H9 (cell line): ENCODE data around the gene SDHC. TPM values are rescaled to one million over a fixed set of nuclear protein-coding genes. Genes with fewer than 3 reads are reported as not detected.

Experiments
- DNase-seq: peaks from one replicate; pipeline ENCODE4 v3.0.0-alpha.2; 2017
- H2AFZ ChIP-seq: one replicate; pipeline ENCODE4 v1.6.1; 2013; ENCODE audit warnings: mild to moderate bottlenecking, low read length, control low read depth, moderate library complexity
- H2AK5ac ChIP-seq: 2 replicates; pipeline ENCODE4 v1.6.1; 2013; ENCODE audit warnings: low read length, control low read depth, mixed read lengths; ENCODE audit not compliant: insufficient read length
- H2BK120ac ChIP-seq: one replicate; pipeline ENCODE4 v1.6.1; 2013; ENCODE audit warnings: low read depth, mild to moderate bottlenecking, low read length, control low read depth, inconsistent platforms; ENCODE audit not compliant: poor library complexity, severe bottlenecking
- H2BK12ac ChIP-seq: 2 replicates; pipeline ENCODE4 v1.6.1; 2013; ENCODE audit warnings: low read length, control low read depth, mixed read lengths, low read depth; ENCODE audit not compliant: insufficient read length
- H2BK15ac ChIP-seq: 2 replicates; pipeline ENCODE4 v1.6.1; 2013; ENCODE audit warnings: low read depth, low read length, control low read depth
- H2BK20ac ChIP-seq: one replicate; pipeline ENCODE4 v1.6.1; 2013; ENCODE audit warnings: low read depth, mild to moderate bottlenecking, low read length, control low read depth, inconsistent platforms; ENCODE audit not compliant: poor library complexity, severe bottlenecking
- H2BK5ac ChIP-seq: 2 replicates; pipeline ENCODE4 v1.6.1; 2013; ENCODE audit warnings: low read length, control low read depth, mixed read lengths; ENCODE audit not compliant: insufficient read length
- H3K14ac ChIP-seq: 2 replicates; pipeline ENCODE4 v1.6.1; 2013; ENCODE audit warnings: low read length, control low read depth; ENCODE audit not compliant: insufficient read depth
- H3K18ac ChIP-seq: 2 replicates; pipeline ENCODE4 v1.6.1; 2013; ENCODE audit warnings: low read depth, mild to moderate bottlenecking, mixed read lengths, low read length, control low read depth; ENCODE audit not compliant: insufficient read length
- H3K23ac ChIP-seq: 2 replicates; pipeline ENCODE4 v1.6.1; 2013; ENCODE audit warnings: low read length, control low read depth, mixed read lengths, low read depth; ENCODE audit not compliant: insufficient read length
- H3K23me2 ChIP-seq: 2 replicates; pipeline ENCODE4 v1.6.1; 2013; ENCODE audit warnings: low read depth, mild to moderate bottlenecking, mixed read lengths, low read length, control low read depth; ENCODE audit not compliant: insufficient read length, poor library complexity, severe bottlenecking
- H3K27ac ChIP-seq: 2 replicates; pipeline ENCODE4 v1.5.1; 2013; ENCODE audit warnings: low read length, control low read depth, mixed read lengths, low read depth; ENCODE audit not compliant: insufficient read length
- H3K27me3 ChIP-seq: 2 replicates; pipeline ENCODE4 v1.6.1; 2013; ENCODE audit warnings: low read length, control low read depth, inconsistent platforms; ENCODE audit not compliant: insufficient read depth
- H3K4ac ChIP-seq: 2 replicates; pipeline ENCODE4 v1.6.1; 2013; ENCODE audit warnings: low read depth, mild to moderate bottlenecking, control low read depth, inconsistent platforms, low read length, moderate library complexity
- H3K4me1 ChIP-seq: 2 replicates; pipeline ENCODE4 v1.6.1; 2013; ENCODE audit warnings: low read length, control low read depth, inconsistent platforms; ENCODE audit not compliant: insufficient read depth
- H3K4me2 ChIP-seq: 2 replicates; pipeline ENCODE4 v1.6.1; 2013; ENCODE audit warnings: low read length, control low read depth, mixed read lengths; ENCODE audit not compliant: insufficient read length, insufficient read depth
- H3K56ac ChIP-seq: 2 replicates; pipeline ENCODE4 v1.6.1; 2013; ENCODE audit warnings: low read depth, mild to moderate bottlenecking, mixed read lengths, low read length, control low read depth; ENCODE audit not compliant: insufficient read length
- H3K79me1 ChIP-seq: 2 replicates; pipeline ENCODE4 v1.6.1; 2013; ENCODE audit warnings: low read depth, mild to moderate bottlenecking, moderate library complexity, low read length, control low read depth, inconsistent platforms; ENCODE audit not compliant: insufficient read depth, poor library complexity, severe bottlenecking
- H3K79me2 ChIP-seq: 2 replicates; pipeline ENCODE4 v1.6.1; 2013; ENCODE audit warnings: low read length, control low read depth, inconsistent platforms; ENCODE audit not compliant: insufficient read depth
- H3K9ac ChIP-seq: 2 replicates; pipeline ENCODE4 v1.6.1; 2013; ENCODE audit warnings: low read length, control low read depth, mixed read lengths; ENCODE audit not compliant: insufficient read length; ENCODE audit errors: extremely low read depth
- H3K9me3 ChIP-seq: one replicate; pipeline ENCODE4 v1.6.1; 2013; ENCODE audit warnings: low read depth, low read length, inconsistent platforms; ENCODE audit not compliant: control insufficient read depth
- H3T11ph ChIP-seq: one replicate; pipeline ENCODE4 v1.6.1; 2013; ENCODE audit warnings: mild to moderate bottlenecking, low read length, control low read depth, inconsistent platforms
- H4K20me1 ChIP-seq: one replicate; pipeline ENCODE4 v1.6.1; 2013; ENCODE audit not compliant: control insufficient read depth, insufficient read length, insufficient read depth
- H4K5ac ChIP-seq: 2 replicates; pipeline ENCODE4 v1.6.1; 2013; ENCODE audit warnings: low read depth, mild to moderate bottlenecking, mixed read lengths, low read length, control low read depth; ENCODE audit not compliant: insufficient read length
- H4K8ac ChIP-seq: replicated peaks from 2 replicates; pipeline ENCODE4 v1.6.1; 2013; ENCODE audit warnings: low read length, control low read depth, mixed read lengths, low read depth; ENCODE audit not compliant: insufficient read length
- H4K91ac ChIP-seq: 2 replicates; pipeline ENCODE4 v1.6.1; 2013; ENCODE audit warnings: low read depth, mild to moderate bottlenecking, moderate library complexity, mixed read lengths, low read length, control low read depth; ENCODE audit not compliant: insufficient read length
- H3K27ac Mint-ChIP-seq, 3 experiments: 2 replicates in 2 of 3; 3 replicates in 1 of 3; pipeline ENCODE4 v1.8.0; 2020 to 2021; ENCODE audit warnings: mixed read lengths in 3 of 3, mild to moderate bottlenecking in 1 of 3, moderate library complexity in 1 of 3
- H3K27me3 Mint-ChIP-seq: 2 replicates; pipeline ENCODE4 v1.8.0; 2021; ENCODE audit warnings: low read depth, mild to moderate bottlenecking, moderate library complexity, mixed read lengths
- H3K36me3 Mint-ChIP-seq, 3 experiments: 2 replicates in 2 of 3; 3 replicates in 1 of 3; pipeline ENCODE4 v1.8.0; 2020 to 2021; ENCODE audit warnings: low read depth in 3 of 3, mixed read lengths in 3 of 3; ENCODE audit not compliant: insufficient read depth in 1 of 3
- H3K4me1 Mint-ChIP-seq, 2 experiments: 2 replicates each; pipeline ENCODE4 v1.8.0; 2020; ENCODE audit warnings: mixed read lengths in 2 of 2
- H3K4me3 Mint-ChIP-seq, 2 experiments: 2 replicates in 1 of 2; 3 replicates in 1 of 2; pipeline ENCODE4 v1.8.0; 2020 to 2021; ENCODE audit warnings: mild to moderate bottlenecking in 2 of 2, mixed read lengths in 2 of 2, moderate library complexity in 1 of 2
- H3K9me3 Mint-ChIP-seq, 2 experiments: 2 replicates in 1 of 2; 3 replicates in 1 of 2; pipeline ENCODE4 v1.8.0; 2020; ENCODE audit warnings: mild to moderate bottlenecking in 2 of 2, mixed read lengths in 2 of 2, moderate library complexity in 1 of 2
- WGBS: extraction: QIAGEN DNeasy Blood & Tissue Kit; methylation state at CpG from one replicate; pipeline ENCODE4 v1.1.7; 2013; ENCODE audit warnings: missing lambda C conversion rate, low lambda C conversion rate, mixed read lengths; ENCODE audit not compliant: insufficient read length; ENCODE audit errors: extremely low coverage; 5-methylcytosine and 5-hydroxymethylcytosine counted together
- total RNA-seq: library from RNA; stranded (reverse); gene quantifications from 2 replicates; pipeline ENCODE4 v1.2.1, GENCODE V29; 2021
- TF ChIP-seq, protein P1 (sequence below): fragments of 200-600 bp; sonication (generic); conservative IDR thresholded peaks from 3 replicates; pipeline ENCODE4 v1.8.0; 2021; ENCODE audit warnings: antibody characterized with exemption, mild to moderate bottlenecking

Gene SDHC
- total RNA-seq, 1 experiment from 2014 or later: 198 TPM

DNA sequence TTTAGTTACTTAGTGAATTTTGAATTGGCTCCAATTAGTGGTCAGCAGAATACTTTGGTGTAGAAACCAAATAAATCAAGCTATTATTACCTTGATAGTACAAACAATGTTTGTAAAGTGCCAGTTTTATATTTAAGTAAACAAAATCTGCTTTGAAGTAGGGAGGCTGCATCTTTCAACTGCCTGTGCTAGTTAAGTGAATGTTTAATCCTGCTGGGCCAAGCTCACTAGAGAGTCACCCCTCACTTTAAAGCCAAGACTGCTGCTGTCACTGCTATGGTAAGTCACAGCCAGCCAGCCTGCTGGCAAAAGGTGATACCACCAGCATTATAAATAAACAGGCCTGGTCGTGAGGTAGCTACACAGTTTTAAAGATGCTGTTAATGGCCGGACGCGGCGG lies 63.8 kb downstream of the SDHC start:
- Histone ChIP-seq H4K8ac (no peak overlapping the region), H3K79me1 (no peaks in the 10 kb centered on the region), H3K23ac (no peak overlapping the region), H2BK120ac (no peak overlapping the region), H2AK5ac (no peak overlapping the region), H3K27ac (no peak overlapping the region), H3K23me2 (no peaks in the 10 kb centered on the region), H3K27me3 (no peaks in the 10 kb centered on the region), H3K79me2 (no peaks in the 10 kb centered on the region; the same call in 1 of the 2 replicates), H3K4me2 (no peak overlapping the region), H2BK5ac (no peak overlapping the region), H3K56ac (no peak overlapping the region), H3K18ac (no peak overlapping the region), H4K5ac (no peak overlapping the region), H4K91ac (no peak overlapping the region), H3K9me3 (no peaks in the 10 kb centered on the region), H2AFZ (no peak overlapping the region), H3K4me1 (no peaks in the 10 kb centered on the region), H3K9ac (no peak overlapping the region), H4K20me1 (no peaks in the 10 kb centered on the region), H2BK20ac (no peak overlapping the region), H2BK15ac (no peak overlapping the region), H3K4ac (no peak overlapping the region), H2BK12ac (no peak overlapping the region), H3K14ac (no peak overlapping the region), H3T11ph (no peak overlapping the region)
- TF ChIP-seq, protein P1, sequence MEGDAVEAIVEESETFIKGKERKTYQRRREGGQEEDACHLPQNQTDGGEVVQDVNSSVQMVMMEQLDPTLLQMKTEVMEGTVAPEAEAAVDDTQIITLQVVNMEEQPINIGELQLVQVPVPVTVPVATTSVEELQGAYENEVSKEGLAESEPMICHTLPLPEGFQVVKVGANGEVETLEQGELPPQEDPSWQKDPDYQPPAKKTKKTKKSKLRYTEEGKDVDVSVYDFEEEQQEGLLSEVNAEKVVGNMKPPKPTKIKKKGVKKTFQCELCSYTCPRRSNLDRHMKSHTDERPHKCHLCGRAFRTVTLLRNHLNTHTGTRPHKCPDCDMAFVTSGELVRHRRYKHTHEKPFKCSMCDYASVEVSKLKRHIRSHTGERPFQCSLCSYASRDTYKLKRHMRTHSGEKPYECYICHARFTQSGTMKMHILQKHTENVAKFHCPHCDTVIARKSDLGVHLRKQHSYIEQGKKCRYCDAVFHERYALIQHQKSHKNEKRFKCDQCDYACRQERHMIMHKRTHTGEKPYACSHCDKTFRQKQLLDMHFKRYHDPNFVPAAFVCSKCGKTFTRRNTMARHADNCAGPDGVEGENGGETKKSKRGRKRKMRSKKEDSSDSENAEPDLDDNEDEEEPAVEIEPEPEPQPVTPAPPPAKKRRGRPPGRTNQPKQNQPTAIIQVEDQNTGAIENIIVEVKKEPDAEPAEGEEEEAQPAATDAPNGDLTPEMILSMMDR: no peak
- DNase-seq: no peak
- WGBS: no CpG with 5 or more reads among the region's 5 CpGs
- H3K9me3 Mint-ChIP-seq: no peaks in the 10 kb centered on the region
- no peak overlapping the region for H3K27ac Mint-ChIP-seq
- no peaks in the 10 kb centered on the region for H3K27me3 Mint-ChIP-seq
- no peak overlapping the region for H3K4me3 Mint-ChIP-seq
- H3K4me1 Mint-ChIP-seq: peaks cover 3 to 7% of the 10 kb centered on the region in 2 experiments; a peak in 2 of 4 replicates
- H3K36me3 Mint-ChIP-seq: no peaks in the 10 kb centered on the region
